Adrenal gland (tissue), 5 donors: Measurements from ENCODE around the gene CTDSPL.

Experiments used
- CTCF ChIP-seq, 6 experiments: fragments of 450-650 bp in 4 of 6; fragments of 200-600 bp in 2 of 6; sonication (generic) in 1 of 6; IDR thresholded peaks; 1 replicate in 5 of 6; 2 replicates in 1 of 6; pipeline versions ENCODE4 v1.5.1 to v1.8.0; 2016 to 2021; ENCODE audit warnings: antibody characterized with exemption in 6 of 6, mild to moderate bottlenecking in 2 of 6, moderate library complexity in 1 of 6
- POLR2A ChIP-seq, 2 donors: fragments of 450-650 bp; IDR thresholded peaks; one replicate each; pipeline ENCODE4 v1.6.1; 2017; ENCODE audit warnings: antibody characterized with exemption in 2 of 2, mild to moderate bottlenecking in 2 of 2, moderate library complexity in 1 of 2
- donor health status: DM: no; HTN: no; CAD: no.

GRCh38 chr3:37905987-37906674, 44.5 kb downstream of the CTDSPL start:
- TF ChIP-seq POLR2A (IDR thresholded peaks at IDR 0.05) (no peak), CTCF (IDR thresholded peaks at IDR 0.05) (no peak)
